H1 (cell line): ENCODE results near the gene CLCF1. TPM values are rescaled to one million over a fixed set of nuclear protein-coding genes. Genes with fewer than 3 reads are reported as not detected.
A peak's percentile ranks its signal among the peaks of the same experiment; 100 is the strongest.

Experiments
- CTCF ChIA-PET: fragments of 300-600 bp; sonication (Branson Sonifier 250); formaldehyde crosslinking; loops from one replicate; lab custom pipeline; 2021; ENCODE audit not compliant: partially characterized antibody; lab: Charles Lee
- POLR2A ChIA-PET: fragments of 300-600 bp; sonication (Branson Sonifier 250); formaldehyde crosslinking; loops from one replicate; lab custom pipeline; 2021; ENCODE audit warnings: inconsistent platforms; ENCODE audit not compliant: partially characterized antibody; lab: Charles Lee
- DNase-seq, 2 experiments: peaks; one replicate each; pipeline versions ENCODE4 v3.0.0 to v3.0.0-alpha.2; 2010 to 2022; ENCODE audit warnings: low spot score in 2 of 2, low read depth in 1 of 2, mixed read lengths in 1 of 2
- FAIRE-seq: peaks from 2 replicates; lab custom pipeline; 2011; peaks lifted over from hg19 to GRCh38; lab: Jason Lieb, UNC
- H2AFZ ChIP-seq: 2 replicates; pipeline ENCODE4 v1.8.1; 2012; ENCODE audit warnings: low read length, inconsistent platforms
- H2AK5ac ChIP-seq: 2 replicates; pipeline ENCODE4 v1.6.1; 2013; ENCODE audit warnings: low read depth, low read length
- H2BK120ac ChIP-seq: replicated peaks from 2 replicates; pipeline ENCODE3; 2013; ENCODE audit warnings: low read depth, low read length, inconsistent platforms
- H2BK12ac ChIP-seq: 2 replicates; pipeline ENCODE4 v1.6.1; 2013; ENCODE audit warnings: low read depth, low read length
- H2BK15ac ChIP-seq: 2 replicates; pipeline ENCODE4 v1.6.1; 2013; ENCODE audit warnings: low read length
- H2BK20ac ChIP-seq: 2 replicates; pipeline ENCODE4 v1.6.1; 2013; ENCODE audit warnings: low read length
- H2BK5ac ChIP-seq: 2 replicates; pipeline ENCODE4 v1.6.1; 2013; ENCODE audit warnings: low read depth, low read length
- H3K14ac ChIP-seq: 2 replicates; pipeline ENCODE4 v1.6.1; 2013; ENCODE audit warnings: inconsistent platforms; ENCODE audit not compliant: insufficient read length
- H3K18ac ChIP-seq: 2 replicates; pipeline ENCODE4 v1.6.1; 2013; ENCODE audit warnings: low read length; ENCODE audit errors: extremely low read depth
- H3K23ac ChIP-seq: 2 replicates; pipeline ENCODE4 v1.6.1; 2013; ENCODE audit warnings: inconsistent platforms; ENCODE audit not compliant: insufficient read length
- H3K23me2 ChIP-seq: 2 replicates; pipeline ENCODE4 v1.6.1; 2013; ENCODE audit warnings: low read depth, low read length
- H3K27ac ChIP-seq: 2 replicates; pipeline ENCODE4 v1.6.1; 2011; ENCODE audit warnings: low read depth, low read length, inconsistent platforms
- H3K27me3 ChIP-seq, 4 experiments: replicated peaks in 1 of 4; 1 replicate in 1 of 4; 2 replicates in 3 of 4; pipeline versions ENCODE4 v1.6.1 to v1.8.1; 2011 to 2013; ENCODE audit warnings: low read length in 3 of 4, mild to moderate bottlenecking in 3 of 4, inconsistent platforms in 2 of 4, mixed read lengths in 2 of 4, moderate library complexity in 1 of 4; ENCODE audit not compliant: control insufficient read depth in 3 of 4, insufficient read depth in 3 of 4; ENCODE audit errors: extremely low read depth in 1 of 4
- H3K36me3 ChIP-seq, 4 experiments: 2 replicates each; pipeline versions ENCODE4 v1.6.1 to v1.8.1; 2011 to 2013; ENCODE audit warnings: mild to moderate bottlenecking in 4 of 4, low read length in 3 of 4, moderate library complexity in 2 of 4, control low read depth in 1 of 4, inconsistent platforms in 1 of 4; ENCODE audit not compliant: insufficient read depth in 4 of 4, control insufficient read depth in 2 of 4
- H3K4ac ChIP-seq: replicated peaks from 2 replicates; pipeline ENCODE3; 2013; ENCODE audit warnings: low read length, low read depth, mixed read lengths, inconsistent platforms; ENCODE audit not compliant: insufficient read length
- H3K4me1 ChIP-seq, 4 experiments: replicated peaks in 1 of 4; 1 replicate in 1 of 4; 2 replicates in 3 of 4; pipeline versions ENCODE4 v1.6.1 to v1.8.1; 2011 to 2013; ENCODE audit warnings: low read length in 3 of 4, inconsistent platforms in 2 of 4, mixed read lengths in 1 of 4; ENCODE audit not compliant: insufficient read depth in 4 of 4, control insufficient read depth in 3 of 4
- H3K4me2 ChIP-seq, 2 experiments: 2 replicates each; pipeline versions ENCODE4 v1.6.1 to v1.8.1; 2011 to 2013; ENCODE audit warnings: low read depth in 2 of 2, low read length in 2 of 2, control low read depth in 1 of 2, inconsistent platforms in 1 of 2, mild to moderate bottlenecking in 1 of 2; ENCODE audit not compliant: insufficient read depth in 1 of 2
- H3K4me3 ChIP-seq, 4 experiments: fragments of 200-600, 300-600 bp in 1 of 4; sonication (generic), shearing (Covaris generic), sonication (Bioruptor Twin) in 1 of 4; 2 replicates each; pipeline versions ENCODE4 v1.5.1 to v1.8.1; 2011 to 2016; ENCODE audit warnings: low read length in 4 of 4, low read depth in 3 of 4, control low read depth in 2 of 4, inconsistent platforms in 2 of 4, mild to moderate bottlenecking in 2 of 4, mixed read lengths in 1 of 4, moderate library complexity in 1 of 4; ENCODE audit not compliant: insufficient read depth in 2 of 4; ENCODE audit errors: extremely low read depth in 1 of 4
- H3K56ac ChIP-seq: replicated peaks from 2 replicates; pipeline ENCODE3; 2013; ENCODE audit warnings: low read depth, mild to moderate bottlenecking, mixed read lengths, low read length, inconsistent platforms; ENCODE audit not compliant: insufficient read length
- H3K79me1 ChIP-seq: 2 replicates; pipeline ENCODE4 v1.6.1; 2013; ENCODE audit warnings: low read depth, low read length, control low read depth
- H3K79me2 ChIP-seq, 2 experiments: 2 replicates each; pipeline versions ENCODE4 v1.6.1 to v1.8.1; 2012 to 2013; ENCODE audit warnings: low read length in 2 of 2, mild to moderate bottlenecking in 2 of 2, inconsistent platforms in 1 of 2; ENCODE audit not compliant: insufficient read depth in 2 of 2, control insufficient read depth in 1 of 2
- H3K9ac ChIP-seq, 4 experiments: replicated peaks in 1 of 4; 1 replicate in 1 of 4; 2 replicates in 3 of 4; pipeline versions ENCODE4 v1.6.1 to v1.8.1; 2011 to 2013; ENCODE audit warnings: low read depth in 3 of 4, low read length in 3 of 4, control low read depth in 2 of 4, mild to moderate bottlenecking in 2 of 4, moderate library complexity in 2 of 4, inconsistent platforms in 1 of 4; ENCODE audit errors: extremely low read depth in 1 of 4
- H3K9me3 ChIP-seq, 2 experiments: 2 replicates each; pipeline versions ENCODE4 v1.6.1 to v1.8.1; 2012 to 2013; ENCODE audit warnings: mild to moderate bottlenecking in 2 of 2, moderate library complexity in 2 of 2, control low read depth in 1 of 2, inconsistent platforms in 1 of 2, low read depth in 1 of 2, low read length in 1 of 2, mixed read lengths in 1 of 2; ENCODE audit not compliant: insufficient read depth in 2 of 2
- H4K20me1 ChIP-seq, 2 experiments: replicated peaks in 1 of 2; 2 replicates each; pipeline versions ENCODE3 to v1.8.1; 2011 to 2013; ENCODE audit warnings: inconsistent platforms in 2 of 2, low read length in 2 of 2, mild to moderate bottlenecking in 1 of 2; ENCODE audit not compliant: insufficient read depth in 2 of 2, control insufficient read depth in 1 of 2
- H4K5ac ChIP-seq: 2 replicates; pipeline ENCODE4 v1.6.1; 2013; ENCODE audit warnings: low read length, low read depth, mixed read lengths, inconsistent platforms; ENCODE audit not compliant: insufficient read length
- H4K8ac ChIP-seq: 2 replicates; pipeline ENCODE4 v1.8.0; 2013; ENCODE audit warnings: mild to moderate bottlenecking, moderate library complexity, low read length, inconsistent platforms; ENCODE audit not compliant: insufficient read depth; ENCODE audit errors: extremely low read depth
- H4K91ac ChIP-seq: replicated peaks from 2 replicates; pipeline ENCODE3; 2013; ENCODE audit warnings: low read length, mixed read lengths, inconsistent platforms; ENCODE audit not compliant: insufficient read length
- ATF3 ChIP-seq: IDR thresholded peaks from 2 replicates; pipeline ENCODE4 v1.6.1; 2011; ENCODE audit warnings: low read depth, mild to moderate bottlenecking, low read length; ENCODE audit not compliant: insufficient read depth
- BCL11A ChIP-seq, 2 experiments: IDR thresholded peaks; one replicate each; pipeline ENCODE4 v1.6.1; 2011; ENCODE audit warnings: low read depth in 2 of 2, low read length in 2 of 2, mild to moderate bottlenecking in 2 of 2
- EGR1 ChIP-seq: IDR thresholded peaks from 2 replicates; pipeline ENCODE4 v1.6.1; 2011; ENCODE audit warnings: low read depth, low read length, borderline replicate concordance
- JUN ChIP-seq: IDR thresholded peaks from 2 replicates; pipeline ENCODE4 v1.6.1; 2011; ENCODE audit warnings: low read depth, mild to moderate bottlenecking, improper control_type of control experiment, low read length
- KDM1A ChIP-seq: fragments of 200-600, 300-600 bp; sonication (generic); IDR thresholded peaks from 2 replicates; pipeline ENCODE4 v1.7.1; 2016; ENCODE audit warnings: mild to moderate bottlenecking, low read length, borderline replicate concordance
- WGBS, 2 experiments: shearing (Covaris generic) in 1 of 2; methylation state at CpG; one replicate each; pipeline versions ENCODE4 v1.1.6 to v1.1.7; 2013 to 2015; ENCODE audit warnings: low lambda C conversion rate in 2 of 2, mixed read lengths in 2 of 2, inconsistent platforms in 1 of 2, low coverage in 1 of 2, missing lambda C conversion rate in 1 of 2; ENCODE audit not compliant: insufficient replicate concordance in 2 of 2, insufficient coverage in 1 of 2, insufficient read length in 1 of 2; ENCODE audit errors: extremely low coverage in 1 of 2, missing lambda C conversion rate in 1 of 2; 5-methylcytosine and 5-hydroxymethylcytosine counted together
- polyA plus RNA-seq, 7 experiments: library from polyadenylated mRNA; depleted of rRNA in 3 of 7; stranded (reverse) in 5 of 7; unstranded in 2 of 7; fragments of >200 nt in 5 of 7; fragments of 200-250 nt in 2 of 7; gene quantifications; 1 replicate in 5 of 7; 2 replicates in 1 of 7; 4 replicates in 1 of 7; pipeline versions ENCODE4 v1.2.1 to v1.2.3, GENCODE V29; 2011 to 2013; ENCODE audit warnings: missing spikeins in 2 of 7, mixed read lengths in 2 of 7
- total RNA-seq: library from RNA; stranded (reverse); fragmentation: NEBNext Ultra II Directional; extraction: Animal tissue kit (Norgen Biotek cat#: 25700); gene quantifications from 2 replicates; pipeline ENCODE4 v1.2.1, GENCODE V29; 2021

Gene CLCF1
- total and polyA plus RNA-seq, 2 of the 8 experiments (the other 6 are each of a cell fraction or from before 2014, with no cell fraction given) = 0.32 to 1.2 TPM

GRCh38 chr11:67404515-67405195, 31.3 kb upstream of the CLCF1 start:
- FAIRE-seq = no peak

More at GRCh38 chr11:67404515-67405195, 31.3 kb upstream of the CLCF1 start:
- no peak overlapping the region for H2BK20ac ChIP-seq
- H2BK120ac ChIP-seq = no peak overlapping the region
- no peak overlapping the region for H3K23ac ChIP-seq
- peaks cover 4% of the 10 kb centered on the region; the same call in 1 of the 2 replicates for H3K23me2 ChIP-seq
- ChIA-PET POLR2A (interaction anchor here (0.8 to 2.6 kb wide), 13 partner anchors 8 to 88 kb away, joined by 3 to 11 read pairs (median 4); partner anchors contain the start of genes POLD4, PTPRCAP and RAD9A), CTCF (interaction anchor here (1.0 to 4.9 kb wide), 7 partner anchors 9 to 71 kb away, joined by 3 to 25 read pairs (median 4); partner anchors contain the start of gene POLD4)
- no peak overlapping the region for H3K18ac ChIP-seq
- H3K9me3 ChIP-seq = no peaks in the 10 kb centered on the region
- DNase-seq = no peak
- H2AFZ ChIP-seq = no peak overlapping the region
- peaks cover 0 to 10% (median 6%) of the 10 kb centered on the region in 4 experiments; a peak in 5 of 7 replicates for H3K4me1 ChIP-seq
- WGBS, 2 experiments = 86% methylated on average over 12 of the region's 13 CpGs; no CpG with 5 or more reads in 1 of the 2 experiments
- H3K56ac ChIP-seq = no peak overlapping the region
- H3K14ac ChIP-seq = no peak overlapping the region
- peaks cover 0 to 7% of the 10 kb centered on the region in 2 experiments for H4K20me1 ChIP-seq
- H3K36me3 ChIP-seq = no peaks in the 10 kb centered on the region
- H4K91ac ChIP-seq = no peak overlapping the region
- H2BK15ac ChIP-seq = no peak overlapping the region
- H2AK5ac ChIP-seq = no peak overlapping the region
- H2BK12ac ChIP-seq = 0 out of 2 replicates have a peak overlapping the region, but pooled peaks have one; percentile 9
- no peak overlapping the region for H4K8ac ChIP-seq
- H3K79me1 ChIP-seq = peaks cover 3% of the 10 kb centered on the region
- peaks cover 0 to 10% of the 10 kb centered on the region in 2 experiments; a peak in 2 of 4 replicates for H3K79me2 ChIP-seq
- H3K27me3 ChIP-seq = no peaks in the 10 kb centered on the region; a peak in 1 of 7 replicates
- no peak overlapping the region for H3K4me3 ChIP-seq
- H3K4ac ChIP-seq = no peak overlapping the region
- no peak overlapping the region for H3K9ac ChIP-seq
- no peak overlapping the region for H2BK5ac ChIP-seq
- H4K5ac ChIP-seq = no peak overlapping the region
- no peak overlapping the region for H3K4me2 ChIP-seq
- no peak overlapping the region for H3K27ac ChIP-seq
- TF ChIP-seq KDM1A (no peak), JUN (no peak), BCL11A (IDR thresholded peaks at IDR 0.05; ENCODE audit: low read depth in 2 of 2, low read length in 2 of 2) (no peak), ATF3 (no peak), EGR1 (no peak)
